Stimulated activated CD4-positive, alpha-beta T cell treated with anti-CD3 and anti-CD28 coated beads, TNF-alpha, amount 100 ng/mL, for 48 hours (primary cell): Measurements from ENCODE around the gene HOXD3.

ENCODE experiments used
- DNase-seq, 3 donors: peaks; one replicate each; pipeline ENCODE4 v3.0.0-alpha.2; 2020; ENCODE audit warnings: low read depth in 3 of 3

HOXD3 gene

GRCh38 chr2:176149481-176149938 is 7.6 kb upstream of the HOXD3 start:
- DNase-seq, result no peak

GRCh38 chr2:176149939-176150583 is 7.0 kb upstream of the HOXD3 start:
- no peak for DNase-seq

DNA sequence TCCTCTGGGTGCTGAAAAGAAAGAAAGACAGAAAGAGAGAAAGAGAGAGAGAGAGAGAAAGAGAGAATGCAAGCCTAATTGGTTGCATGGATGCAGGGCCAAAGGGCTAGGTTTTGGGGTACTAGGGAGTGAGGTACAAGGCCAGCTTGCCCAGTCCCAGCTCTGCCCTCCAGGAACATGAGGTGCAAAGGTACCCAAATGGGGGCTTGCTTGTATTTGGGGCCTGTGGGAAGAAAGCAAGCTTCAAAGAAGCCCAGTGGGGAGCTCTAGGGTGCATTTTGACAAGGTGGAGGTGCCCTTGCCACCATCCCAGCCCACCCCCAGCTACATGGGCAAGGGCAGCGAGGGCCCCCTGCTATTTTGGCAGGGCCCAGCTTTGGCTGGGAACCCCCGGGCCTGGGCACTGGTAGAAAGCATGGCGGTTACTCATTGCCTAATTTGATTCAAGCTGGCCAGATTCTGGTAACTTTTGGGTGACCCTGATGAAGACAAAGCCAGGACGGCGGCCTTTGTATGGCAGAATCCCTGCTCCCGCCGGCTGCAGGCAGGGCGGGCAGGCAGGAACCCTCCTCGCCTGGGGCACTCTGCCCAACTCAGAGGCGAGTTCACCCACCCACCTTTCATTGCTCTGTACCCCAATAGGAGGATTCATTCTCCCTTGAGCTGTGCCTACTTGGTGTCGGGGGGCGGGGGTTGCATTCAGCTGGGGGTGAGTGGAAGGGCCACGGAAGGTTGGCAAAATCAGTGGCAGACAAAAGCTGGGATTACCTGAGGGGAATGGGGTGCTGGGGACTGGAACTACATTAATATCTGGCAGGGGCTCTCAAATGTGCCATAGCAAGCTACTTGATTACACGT is 6.3 kb upstream of the HOXD3 start:
- DNase-seq, result no peak

DNA sequence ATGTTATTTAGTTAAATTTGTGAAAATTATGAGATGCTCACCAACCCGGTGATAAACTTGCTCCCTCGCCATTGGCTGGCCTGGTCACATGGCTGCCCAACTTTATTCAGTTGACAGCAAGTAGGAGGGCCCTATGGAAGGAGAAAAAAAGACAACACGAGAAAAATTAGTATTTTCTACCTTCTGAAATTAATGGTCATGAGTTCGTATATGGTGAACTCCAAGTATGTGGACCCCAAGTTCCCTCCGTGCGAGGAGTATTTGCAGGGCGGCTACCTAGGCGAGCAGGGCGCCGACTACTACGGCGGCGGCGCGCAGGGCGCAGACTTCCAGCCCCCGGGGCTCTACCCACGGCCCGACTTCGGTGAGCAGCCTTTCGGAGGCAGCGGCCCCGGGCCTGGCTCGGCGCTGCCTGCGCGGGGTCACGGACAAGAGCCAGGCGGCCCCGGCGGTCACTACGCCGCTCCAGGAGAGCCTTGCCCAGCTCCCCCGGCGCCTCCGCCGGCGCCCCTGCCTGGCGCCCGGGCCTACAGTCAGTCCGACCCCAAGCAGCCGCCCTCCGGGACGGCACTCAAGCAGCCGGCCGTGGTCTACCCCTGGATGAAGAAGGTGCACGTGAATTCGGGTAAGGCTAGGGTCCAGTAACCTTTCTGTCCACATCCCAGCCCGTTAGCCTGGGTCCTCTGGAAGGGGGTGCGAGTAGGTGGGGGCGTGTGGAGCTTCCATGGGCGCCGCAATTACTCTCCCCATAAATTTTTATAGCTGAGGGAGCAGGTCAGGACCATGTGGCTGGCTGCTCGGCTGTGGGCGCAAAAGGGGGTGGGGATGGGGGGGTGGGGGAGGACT is 5.4 kb upstream of the HOXD3 start, which contains the start of gene HOXD4:
TSS of gene HOXD4 (plus strand) at position 109 of the 846 bp plus-strand sequence. CDS start at position 193, 84 bp downstream.
- DNase-seq, result no peak

GRCh38 chr2:176152350-176153181 is 4.5 kb upstream of the HOXD3 start:
- no peak for DNase-seq

GRCh38 chr2:176154576-176155252 is 2.4 kb upstream of the HOXD3 start:
- DNase-seq, result no peak

- DNase-seq, result no peak
Observed at GRCh38 chr2:176155356-176156044, 1.6 kb upstream of the HOXD3 start.

DNA sequence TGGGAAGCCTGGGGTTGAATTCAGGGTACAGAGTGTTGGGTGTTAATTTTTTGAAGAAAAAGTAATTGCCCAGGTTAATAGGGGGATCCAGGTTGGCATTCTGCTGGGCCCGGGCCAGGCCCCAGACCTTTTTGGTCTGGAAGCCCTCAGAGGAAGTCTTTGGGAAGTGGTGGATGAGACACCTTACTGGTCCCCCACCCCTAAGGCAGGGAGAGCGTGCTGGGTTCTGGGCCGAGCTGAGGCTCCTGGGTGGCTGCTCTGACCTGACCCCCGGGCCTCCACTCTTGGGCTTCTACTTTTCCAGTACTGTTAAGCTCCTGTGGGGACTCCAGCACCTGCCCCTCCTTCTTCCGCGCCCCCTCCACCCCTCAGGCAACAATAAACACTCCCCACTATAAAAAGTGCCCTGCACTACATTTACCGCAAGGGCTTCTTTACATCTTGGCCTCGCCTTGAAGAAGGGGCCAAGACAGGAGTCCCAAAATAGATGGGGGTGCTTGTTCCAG is 753 bp upstream of the HOXD3 start:
- DNase-seq, result no peak

- no peak for DNase-seq
Observed at GRCh38 chr2:176157499-176158185, 535 bp downstream of the HOXD3 start.

DNA sequence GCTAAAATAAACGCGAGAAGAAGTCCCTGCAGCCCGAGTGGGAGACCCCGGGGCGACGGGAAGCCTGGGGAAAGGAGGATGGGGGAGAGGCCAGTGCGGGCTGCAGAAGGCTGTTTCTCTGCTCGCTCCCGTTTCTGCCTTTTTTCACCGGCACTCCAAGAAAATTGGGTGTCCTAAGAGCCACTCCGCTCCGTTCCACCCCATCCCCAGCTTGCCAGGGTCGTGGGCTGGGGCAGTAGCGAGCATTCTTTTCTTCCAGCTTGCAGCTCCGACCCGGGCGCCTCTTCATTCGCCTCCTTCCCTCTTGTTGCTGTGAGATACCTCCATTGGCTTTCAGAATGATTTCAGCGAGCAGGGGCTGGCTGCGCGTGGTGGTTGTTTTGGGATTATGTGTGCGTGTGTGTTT is 1.1 kb downstream of the HOXD3 start:
- no peak for DNase-seq

DNA sequence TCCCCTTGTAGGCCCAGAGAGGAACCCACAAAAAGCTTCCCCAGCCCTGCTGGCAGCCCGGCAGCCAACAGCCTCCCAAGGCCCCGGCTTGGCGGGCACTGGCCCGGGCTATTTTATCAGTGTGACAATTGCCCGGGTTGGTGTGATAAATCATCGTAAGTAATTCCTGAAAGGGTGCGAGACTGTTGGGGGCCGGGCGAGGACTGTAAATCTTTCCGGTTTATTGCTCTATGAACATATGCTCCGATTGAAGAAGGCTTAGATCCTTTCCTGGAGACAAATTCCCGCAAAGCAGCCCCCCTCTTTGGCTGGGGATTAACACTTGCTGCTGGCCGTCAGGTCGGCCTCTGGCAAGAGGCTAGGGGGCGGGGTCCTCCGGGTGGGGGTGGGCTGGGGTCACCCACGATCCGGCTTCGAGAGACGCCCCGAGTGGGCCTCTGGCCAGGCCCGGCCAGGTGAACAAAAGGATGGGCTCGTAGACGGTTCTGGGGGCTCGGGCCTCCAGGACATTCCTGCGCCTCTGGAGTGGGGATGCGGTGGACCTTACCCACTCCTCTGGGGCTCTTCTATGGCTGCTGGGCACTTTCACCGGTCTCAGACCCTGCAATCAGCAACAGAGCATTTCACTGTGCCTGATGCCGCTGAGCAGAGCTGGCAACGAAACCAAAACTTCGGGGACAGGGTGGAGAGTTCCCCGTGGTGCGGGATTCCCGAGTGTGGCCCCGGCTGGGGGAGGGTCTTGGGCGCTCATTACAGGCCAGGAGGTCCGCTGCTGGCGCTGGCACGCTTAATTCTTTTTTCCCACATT is 2.0 kb downstream of the HOXD3 start:
- no peak for DNase-seq

- DNase-seq, result no peak
Observed at GRCh38 chr2:176159663-176160250, 2.6 kb downstream of the HOXD3 start.

DNA sequence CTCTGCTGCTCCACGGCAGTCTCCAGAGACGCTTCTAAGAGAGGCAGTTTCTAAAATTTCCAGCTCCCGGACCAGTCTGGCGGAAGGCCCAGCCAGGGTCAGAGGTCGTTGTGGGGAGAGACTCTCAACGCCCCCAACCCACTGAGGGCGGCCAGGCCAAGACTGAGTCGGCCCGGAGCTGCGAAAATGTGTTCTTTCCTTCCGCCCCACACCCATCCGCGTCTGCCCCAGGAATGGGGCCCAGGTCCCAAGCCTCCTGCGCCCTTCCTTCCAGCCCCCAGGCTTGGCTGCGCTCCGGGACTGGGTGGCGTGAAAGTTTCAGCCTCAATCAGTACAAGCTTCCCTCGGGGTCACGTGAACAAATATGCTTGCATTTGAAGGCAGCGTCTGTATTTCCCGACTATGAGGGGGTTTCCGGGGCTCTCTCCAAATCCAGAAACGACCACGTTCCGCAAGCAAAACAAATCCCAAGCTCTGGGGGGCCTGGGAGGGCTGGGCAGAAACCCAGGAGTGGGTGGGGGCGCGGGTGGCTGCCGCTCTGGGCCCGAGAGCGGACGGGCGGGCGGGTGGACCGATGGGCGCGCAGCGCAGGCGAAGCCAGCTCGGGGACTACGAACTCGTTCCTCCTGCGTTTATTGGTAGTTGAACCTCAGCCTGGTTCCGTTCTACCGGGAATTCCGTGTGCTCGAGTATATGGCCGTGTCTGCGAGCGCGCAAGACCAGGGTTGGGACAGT is 3.3 kb downstream of the HOXD3 start:
- no peak for DNase-seq

DNA sequence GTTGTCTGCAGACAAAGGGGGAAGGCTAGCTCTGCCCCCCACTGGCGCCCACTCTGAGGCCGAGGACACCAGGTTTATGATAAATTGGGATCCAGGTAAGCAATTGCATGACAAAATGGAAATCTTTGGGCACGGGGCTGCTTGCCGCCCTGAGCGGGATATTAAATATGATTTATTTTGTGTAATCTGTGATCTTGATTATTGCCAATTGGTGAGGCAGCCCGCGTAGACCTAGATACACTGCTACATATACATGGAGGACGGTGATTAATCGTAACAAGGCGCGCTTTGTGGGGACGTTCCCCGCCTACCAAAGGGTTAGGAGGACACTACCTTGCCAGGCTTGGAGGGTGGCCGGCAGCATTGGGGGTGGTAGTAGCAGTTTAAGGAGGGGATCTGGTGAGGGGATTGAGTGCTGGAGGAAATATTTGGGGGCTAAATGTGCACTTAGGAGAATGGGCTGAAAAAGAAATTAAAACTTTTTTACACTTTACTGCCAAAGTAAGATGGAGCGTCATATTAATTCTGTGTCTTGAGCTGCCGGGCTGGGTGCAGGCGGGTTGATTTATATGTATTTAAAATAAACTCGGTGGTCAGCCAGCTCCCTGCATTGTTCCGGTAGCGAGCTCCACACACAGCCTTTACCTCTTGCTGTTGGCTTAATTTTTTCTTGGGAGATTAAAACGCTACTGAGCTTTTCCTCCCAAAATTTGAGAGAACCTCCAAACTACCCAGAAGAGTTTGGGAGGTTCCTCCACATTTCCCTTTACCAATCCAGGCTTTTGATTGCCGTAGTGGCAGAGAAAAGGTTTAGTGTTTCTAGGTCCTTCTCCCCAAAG is 4.1 kb downstream of the HOXD3 start:
- no peak for DNase-seq

DNA sequence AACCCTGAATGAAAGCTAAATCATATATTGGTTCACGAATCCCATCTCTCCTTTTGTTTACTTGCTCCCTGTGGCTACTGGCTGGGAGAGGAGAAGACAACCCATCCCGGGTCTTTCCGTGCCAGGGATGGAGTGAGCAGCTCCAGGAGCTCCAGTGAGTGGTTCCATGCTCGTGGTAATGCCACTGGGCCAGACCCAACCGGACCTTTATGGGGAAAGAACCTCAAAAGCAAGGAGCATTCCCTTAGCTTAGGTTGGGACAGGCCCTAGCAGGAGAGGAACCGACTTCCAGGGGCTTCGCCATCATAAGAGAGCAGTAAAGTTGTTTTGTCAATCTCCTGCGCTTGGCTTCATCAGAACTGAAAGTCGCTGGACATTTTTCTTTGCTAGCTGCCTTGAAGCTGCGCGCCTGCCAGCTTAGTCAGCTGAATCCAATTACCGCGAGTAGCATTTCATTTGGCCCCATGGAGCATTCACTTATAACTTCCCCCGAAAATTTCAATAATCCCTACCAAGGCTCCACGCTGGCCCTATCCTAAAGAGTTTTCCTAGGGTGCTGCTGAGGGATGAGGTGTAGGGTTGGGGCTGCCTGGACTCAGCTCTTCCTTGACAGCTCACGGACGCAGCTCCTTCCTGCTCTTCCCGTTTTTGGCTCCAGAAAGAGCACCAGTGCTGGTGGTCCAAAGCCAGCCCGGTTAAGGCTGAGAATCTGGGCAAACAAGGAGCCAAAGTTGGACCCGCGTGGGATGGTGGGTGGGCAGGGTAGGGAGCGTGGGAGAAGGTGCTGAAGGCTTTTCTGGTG is 4.9 kb downstream of the HOXD3 start:
- no peak for DNase-seq
